ENCODE measurements around the gene COL28A1.

The COL28A1 gene

GRCh38 chr7:7321681-7322080 lies 214.0 kb downstream of the COL28A1 start:
- Histone ChIP-seq H3K9me3 (ENCODE audit: insufficient read depth, low read length) (no peaks in the 10 kb centered on the region), H3K4me1 (ENCODE audit: insufficient read depth, insufficient read length) (no peaks in the 10 kb centered on the region), H3K36me3 (ENCODE audit: insufficient read depth, insufficient read length, low read length) (no peaks in the 10 kb centered on the region), H3K4me3 (ENCODE audit: insufficient read length, low read depth) (no peak overlapping the region), H3K27me3 (ENCODE audit: insufficient read depth, insufficient read length) (no peaks in the 10 kb centered on the region), H3K9ac (ENCODE audit: insufficient read length, low read depth) (no peak overlapping the region)
- DNase-seq (ENCODE audit: low read depth, low spot score) = no peak
- TF ChIP-seq ZNF274 (IDR thresholded peaks at IDR 0.05; ENCODE audit: low read depth, low read length) (no peak), YY1 (IDR thresholded peaks at IDR 0.05; ENCODE audit: insufficient read depth, insufficient read length) (no peak), SUZ12 (IDR thresholded peaks at IDR 0.05; ENCODE audit: extremely low read depth, insufficient read depth, insufficient read length) (no peak)

GRCh38 chr7:7318601-7319000 lies 217.1 kb downstream of the COL28A1 start:
- Histone ChIP-seq H3K27me3 (ENCODE audit: insufficient read depth, insufficient read length) (no peaks in the 10 kb centered on the region), H3K36me3 (ENCODE audit: insufficient read depth, insufficient read length, low read length) (no peaks in the 10 kb centered on the region), H3K4me1 (ENCODE audit: insufficient read depth, insufficient read length) (no peaks in the 10 kb centered on the region), H3K4me3 (ENCODE audit: insufficient read length, low read depth) (no peak overlapping the region), H3K9ac (ENCODE audit: insufficient read length, low read depth) (no peak overlapping the region), H3K9me3 (ENCODE audit: insufficient read depth, low read length) (no peaks in the 10 kb centered on the region)
- no peak for TF ChIP-seq SUZ12 (IDR thresholded peaks at IDR 0.05; ENCODE audit: extremely low read depth, insufficient read depth, insufficient read length)
- no peak for DNase-seq (ENCODE audit: low read depth, low spot score)

GRCh38 chr7:7317850-7318249 lies 217.8 kb downstream of the COL28A1 start:
- Histone ChIP-seq H3K9ac (ENCODE audit: insufficient read length, low read depth) (no peak overlapping the region), H3K9me3 (ENCODE audit: insufficient read depth, low read length) (no peaks in the 10 kb centered on the region), H3K36me3 (ENCODE audit: insufficient read depth, insufficient read length, low read length) (no peaks in the 10 kb centered on the region), H3K4me3 (ENCODE audit: insufficient read length, low read depth) (no peak overlapping the region), H3K27me3 (ENCODE audit: insufficient read depth, insufficient read length) (no peaks in the 10 kb centered on the region), H3K4me1 (ENCODE audit: insufficient read depth, insufficient read length) (no peaks in the 10 kb centered on the region)
- no peak for TF ChIP-seq YY1 (IDR thresholded peaks at IDR 0.05; ENCODE audit: insufficient read depth, insufficient read length)
- no peak for DNase-seq (ENCODE audit: low read depth, low spot score)

DNA sequence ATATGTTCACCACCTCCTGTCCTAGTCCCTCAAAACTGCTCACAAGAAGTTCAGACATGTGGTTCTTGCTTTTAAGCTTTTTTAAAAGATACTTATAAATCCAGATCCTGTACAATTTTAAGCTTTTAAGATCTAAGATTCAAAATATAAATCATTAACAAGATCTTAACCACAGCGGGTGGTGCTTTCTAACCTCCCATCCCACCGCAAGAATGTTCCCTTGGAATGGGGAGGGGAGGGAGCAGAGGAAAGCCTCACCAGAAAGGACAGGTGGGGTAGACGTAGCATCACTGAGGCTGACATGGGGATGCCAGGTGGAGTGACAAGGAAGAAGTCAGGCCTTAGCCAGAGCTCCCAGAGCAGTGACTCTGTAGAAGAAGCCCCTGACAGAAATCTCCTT lies 219.8 kb downstream of the COL28A1 start:
- TF ChIP-seq SUZ12 (IDR thresholded peaks at IDR 0.05; ENCODE audit: extremely low read depth, insufficient read depth, insufficient read length) = no peak
- no peak for DNase-seq (ENCODE audit: low read depth, low spot score)

GRCh38 chr7:7312323-7312722 lies 223.3 kb downstream of the COL28A1 start:
- H3K27me3 ChIP-seq (ENCODE audit: insufficient read depth, insufficient read length) = no peaks in the 10 kb centered on the region
- no peak for DNase-seq (ENCODE audit: low read depth, low spot score)
- no peaks in the 10 kb centered on the region for H3K4me1 ChIP-seq (ENCODE audit: insufficient read depth, insufficient read length)
- H3K9ac ChIP-seq (ENCODE audit: insufficient read length, low read depth) = no peak overlapping the region
- H3K4me3 ChIP-seq (ENCODE audit: insufficient read length, low read depth) = no peak overlapping the region
- no peak for TF ChIP-seq ZNF274 (IDR thresholded peaks at IDR 0.05; ENCODE audit: low read depth, low read length)
- TF ChIP-seq YY1 (IDR thresholded peaks at IDR 0.05; ENCODE audit: insufficient read depth, insufficient read length) = no peak
- no peak for TF ChIP-seq SUZ12 (IDR thresholded peaks at IDR 0.05; ENCODE audit: extremely low read depth, insufficient read depth, insufficient read length)
- H3K36me3 ChIP-seq (ENCODE audit: insufficient read depth, insufficient read length, low read length) = no peaks in the 10 kb centered on the region
- no peaks in the 10 kb centered on the region for H3K9me3 ChIP-seq (ENCODE audit: insufficient read depth, low read length)

More for the DNA sequence above, 219.8 kb downstream of the COL28A1 start:
- H3K4me1 ChIP-seq (ENCODE audit: insufficient read depth, insufficient read length) = no peaks in the 10 kb centered on the region
- no peak overlapping the region for H3K4me3 ChIP-seq (ENCODE audit: insufficient read length, low read depth)
- no peaks in the 10 kb centered on the region for H3K36me3 ChIP-seq (ENCODE audit: insufficient read depth, insufficient read length, low read length)
- H3K27me3 ChIP-seq (ENCODE audit: insufficient read depth, insufficient read length) = no peaks in the 10 kb centered on the region
- no peaks in the 10 kb centered on the region for H3K9me3 ChIP-seq (ENCODE audit: insufficient read depth, low read length)
- H3K9ac ChIP-seq (ENCODE audit: insufficient read length, low read depth) = no peak overlapping the region

- Histone ChIP-seq H3K4me3 (ENCODE audit: insufficient read length, low read depth) (no peak overlapping the region), H3K9me3 (ENCODE audit: insufficient read depth, low read length) (no peaks in the 10 kb centered on the region), H3K27me3 (ENCODE audit: insufficient read depth, insufficient read length) (no peaks in the 10 kb centered on the region), H3K4me1 (ENCODE audit: insufficient read depth, insufficient read length) (no peaks in the 10 kb centered on the region), H3K36me3 (ENCODE audit: insufficient read depth, insufficient read length, low read length) (no peaks in the 10 kb centered on the region), H3K9ac (ENCODE audit: insufficient read length, low read depth) (no peak overlapping the region)
- no peak for DNase-seq (ENCODE audit: low read depth, low spot score)
- TF ChIP-seq SUZ12 (IDR thresholded peaks at IDR 0.05; ENCODE audit: extremely low read depth, insufficient read depth, insufficient read length) (no peak), YY1 (IDR thresholded peaks at IDR 0.05; ENCODE audit: insufficient read depth, insufficient read length) (no peak), ZNF274 (IDR thresholded peaks at IDR 0.05; ENCODE audit: low read depth, low read length) (no peak)
Observed at GRCh38 chr7:7311001-7311400, 224.7 kb downstream of the COL28A1 start.

DNA sequence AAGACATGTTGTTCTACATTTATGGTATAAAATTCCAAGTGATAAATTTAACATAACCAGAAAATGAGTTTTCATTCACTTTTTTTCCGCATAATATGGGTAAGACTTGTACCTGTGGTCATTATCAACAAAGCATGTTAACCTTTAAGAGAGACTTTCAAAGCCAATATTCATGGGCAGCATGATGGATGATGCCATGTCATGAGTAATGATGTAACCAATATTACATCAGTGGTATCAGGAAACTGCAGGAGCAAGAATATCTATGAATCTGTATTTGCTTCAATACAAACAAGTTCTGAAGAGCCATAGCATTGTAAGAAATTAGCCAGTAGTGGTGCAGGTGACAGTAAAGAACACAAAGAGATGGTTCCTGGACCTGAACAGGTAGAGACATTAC lies 226.5 kb downstream of the COL28A1 start:
- no peak for DNase-seq (ENCODE audit: low read depth, low spot score)
- H3K4me3 ChIP-seq (ENCODE audit: insufficient read length, low read depth) = no peak overlapping the region
- TF ChIP-seq YY1 (IDR thresholded peaks at IDR 0.05; ENCODE audit: insufficient read depth, insufficient read length) (no peak), ZNF274 (IDR thresholded peaks at IDR 0.05; ENCODE audit: low read depth, low read length) (no peak), SUZ12 (IDR thresholded peaks at IDR 0.05; ENCODE audit: extremely low read depth, insufficient read depth, insufficient read length) (no peak)
- no peak overlapping the region for H3K9ac ChIP-seq (ENCODE audit: insufficient read length, low read depth)
- H3K9me3 ChIP-seq (ENCODE audit: insufficient read depth, low read length) = no peaks in the 10 kb centered on the region
- H3K27me3 ChIP-seq (ENCODE audit: insufficient read depth, insufficient read length) = no peaks in the 10 kb centered on the region
- H3K36me3 ChIP-seq (ENCODE audit: insufficient read depth, insufficient read length, low read length) = no peaks in the 10 kb centered on the region
- no peaks in the 10 kb centered on the region for H3K4me1 ChIP-seq (ENCODE audit: insufficient read depth, insufficient read length)

Data from NT2/D1 (cell line).